ENCODE results near the gene VMP1.
"Not testable (repeated sequence)": the region's sequence is repeated elsewhere in the genome, so short reads cannot be mapped to it uniquely, and the experiment has no call there.

The VMP1 gene

GRCh38 chr17:59804901-59805465 is 97.5 kb downstream of the VMP1 start:
- DNase-seq (ENCODE audit: low read depth in 4 of 4, low spot score in 1 of 4): no peak

GRCh38 chr17:59806322-59806721 is 98.9 kb downstream of the VMP1 start:
- not testable (repeated sequence) for DNase-seq (ENCODE audit: low read depth in 4 of 4, low spot score in 1 of 4)

DNA sequence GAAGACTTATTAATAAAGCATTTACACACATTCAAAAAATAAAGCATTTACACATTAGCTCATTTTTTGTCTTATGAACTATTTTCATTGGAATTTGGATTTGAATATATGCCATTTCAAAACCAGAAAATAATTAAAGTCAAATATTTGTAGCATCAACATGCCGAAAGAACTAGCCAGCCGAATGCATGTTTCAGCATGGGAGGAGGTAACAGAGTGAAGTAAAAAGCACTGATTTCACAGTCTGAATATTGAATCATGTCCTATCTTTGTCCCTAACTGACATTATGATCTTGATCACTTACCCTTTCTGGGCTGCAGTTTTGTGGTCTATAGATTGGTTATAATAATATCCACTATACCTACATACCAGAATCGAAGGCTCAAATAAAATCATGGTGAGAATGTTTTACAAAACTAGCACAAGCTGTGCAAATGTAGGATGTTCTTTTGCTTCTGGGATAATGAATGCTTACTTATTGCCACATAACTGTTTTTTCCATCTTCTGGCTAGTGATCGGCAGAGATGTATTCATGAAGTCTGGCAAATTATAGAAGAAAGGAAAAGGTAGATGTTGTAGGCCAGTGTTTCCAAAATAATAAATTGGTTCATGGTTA is 100.5 kb downstream of the VMP1 start:
- DNase-seq (ENCODE audit: low read depth in 4 of 4, low spot score in 1 of 4): no peak

GRCh38 chr17:59810894-59811153 is 103.4 kb downstream of the VMP1 start:
- no peak for DNase-seq (ENCODE audit: low read depth in 4 of 4, low spot score in 1 of 4)

- no peak for DNase-seq (ENCODE audit: low read depth in 4 of 4, low spot score in 1 of 4)
These were observed 103.8 kb downstream of the VMP1 start for GRCh38 chr17:59811209-59811608.

GRCh38 chr17:59812139-59812538 is 104.7 kb downstream of the VMP1 start:
- DNase-seq (ENCODE audit: low read depth in 4 of 4, low spot score in 1 of 4): no peak

- DNase-seq (ENCODE audit: low read depth in 4 of 4, low spot score in 1 of 4): no peak
These were observed 106.8 kb downstream of the VMP1 start for GRCh38 chr17:59814276-59814675.

- no peak for DNase-seq (ENCODE audit: low read depth in 4 of 4, low spot score in 1 of 4)
These were observed 107.2 kb downstream of the VMP1 start for GRCh38 chr17:59814685-59815084.

DNA sequence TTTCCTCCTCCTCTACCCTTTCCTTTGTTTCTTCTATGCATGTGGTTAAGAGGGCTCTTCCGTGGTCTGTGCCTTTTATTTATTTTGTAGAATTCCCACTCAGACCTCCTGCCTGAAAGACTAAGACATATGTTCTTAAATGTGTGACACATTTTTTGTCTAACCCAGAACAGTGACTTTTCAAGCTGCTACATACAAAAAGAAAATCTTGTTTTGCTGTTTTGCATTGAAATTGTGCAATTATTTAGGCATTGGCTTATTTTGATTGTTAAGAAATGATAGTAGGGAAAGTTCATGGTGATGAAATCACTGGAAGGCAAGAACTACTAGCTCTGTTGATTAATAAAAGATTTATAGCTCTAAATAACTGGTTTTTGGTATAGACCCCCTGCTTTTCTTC is 108.5 kb downstream of the VMP1 start:
- DNase-seq (ENCODE audit: low read depth in 4 of 4, low spot score in 1 of 4): no peak

DNA sequence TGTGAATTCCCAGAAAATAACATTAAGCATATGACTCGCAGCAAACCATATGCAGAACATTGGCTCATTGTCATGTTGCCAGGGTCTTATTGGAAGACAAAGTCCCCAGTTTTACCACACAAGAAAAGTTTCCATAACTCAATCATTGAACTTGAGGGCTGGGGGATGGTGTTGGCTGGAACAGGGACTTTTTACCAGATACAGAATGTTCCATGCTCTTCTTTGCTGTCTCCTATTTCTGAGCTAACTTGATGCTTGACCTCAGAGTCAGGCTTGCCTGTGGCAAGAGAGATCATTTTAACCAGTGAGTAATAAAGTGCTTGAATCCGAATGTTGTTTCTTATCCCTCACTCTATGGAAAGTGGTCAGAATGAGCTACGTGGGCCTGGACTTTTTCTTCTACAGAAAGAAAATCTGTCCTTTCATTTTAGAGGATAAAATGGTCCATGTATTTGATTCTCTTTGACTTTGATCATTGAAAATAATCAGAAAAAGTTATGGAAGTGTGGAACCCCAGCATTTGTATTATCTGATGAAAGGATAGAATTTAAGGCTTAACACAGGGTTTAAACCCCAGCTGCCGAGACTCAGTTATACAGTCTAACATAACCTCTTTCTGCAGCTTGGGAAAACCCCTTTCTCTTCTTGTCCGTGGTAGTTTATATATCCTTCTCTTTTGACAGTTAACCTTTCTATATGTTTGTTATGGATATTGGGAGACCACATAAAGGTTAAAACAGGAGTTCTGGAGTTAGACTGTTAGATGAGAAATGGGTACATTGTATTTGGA is 118.3 kb downstream of the VMP1 start:
- no peak for DNase-seq (ENCODE audit: low read depth in 4 of 4, low spot score in 1 of 4)

- no peak for DNase-seq (ENCODE audit: low read depth in 4 of 4, low spot score in 1 of 4)
These were observed 119.4 kb downstream of the VMP1 start for GRCh38 chr17:59826706-59827453.

DNA sequence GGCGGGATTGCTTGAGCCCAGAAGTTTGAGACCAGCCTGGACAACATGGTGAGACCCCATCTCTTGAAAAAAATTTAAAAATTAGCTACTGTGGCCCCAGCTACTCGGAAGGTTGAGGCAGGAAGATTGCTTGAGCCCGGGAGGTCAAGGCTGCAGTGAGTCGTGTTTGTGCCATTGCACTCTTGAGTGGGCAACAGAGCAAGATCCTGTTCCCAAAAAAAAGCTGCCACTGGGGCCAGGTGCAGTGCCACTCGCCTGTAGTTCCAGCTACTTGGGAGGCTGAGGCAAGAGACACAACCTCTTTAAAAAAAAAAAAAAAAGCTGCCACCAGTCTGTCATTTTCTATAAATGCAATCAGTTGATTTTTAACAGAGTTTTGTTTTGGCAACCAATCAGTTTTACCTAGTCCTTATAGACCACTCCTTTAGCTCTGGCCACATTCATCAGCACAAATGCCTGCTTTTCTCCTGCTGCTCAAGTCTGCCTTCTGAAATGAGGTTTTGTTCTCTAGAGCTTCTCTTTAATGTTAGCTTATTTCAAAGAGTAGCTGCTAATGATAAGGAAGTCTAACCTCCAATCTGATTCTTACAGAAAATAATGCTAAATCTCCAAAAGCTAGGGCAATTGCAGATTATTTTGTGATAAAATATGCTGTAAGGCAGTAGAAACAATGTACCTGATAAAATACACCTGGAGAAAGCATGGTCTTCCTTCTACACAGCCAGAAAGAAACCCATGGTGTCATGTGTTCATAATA is 120.4 kb downstream of the VMP1 start:
- DNase-seq (ENCODE audit: low read depth in 4 of 4, low spot score in 1 of 4): no peak

GRCh38 chr17:59828478-59828760 is 121.0 kb downstream of the VMP1 start:
- no peak for DNase-seq (ENCODE audit: low read depth in 4 of 4, low spot score in 1 of 4)

- DNase-seq (ENCODE audit: low read depth in 4 of 4, low spot score in 1 of 4): not testable (repeated sequence)
These were observed 121.4 kb downstream of the VMP1 start for GRCh38 chr17:59828819-59829216.

- DNase-seq (ENCODE audit: low read depth in 4 of 4, low spot score in 1 of 4): no peak
These were observed 122.0 kb downstream of the VMP1 start for GRCh38 chr17:59829217-59830006.

DNA sequence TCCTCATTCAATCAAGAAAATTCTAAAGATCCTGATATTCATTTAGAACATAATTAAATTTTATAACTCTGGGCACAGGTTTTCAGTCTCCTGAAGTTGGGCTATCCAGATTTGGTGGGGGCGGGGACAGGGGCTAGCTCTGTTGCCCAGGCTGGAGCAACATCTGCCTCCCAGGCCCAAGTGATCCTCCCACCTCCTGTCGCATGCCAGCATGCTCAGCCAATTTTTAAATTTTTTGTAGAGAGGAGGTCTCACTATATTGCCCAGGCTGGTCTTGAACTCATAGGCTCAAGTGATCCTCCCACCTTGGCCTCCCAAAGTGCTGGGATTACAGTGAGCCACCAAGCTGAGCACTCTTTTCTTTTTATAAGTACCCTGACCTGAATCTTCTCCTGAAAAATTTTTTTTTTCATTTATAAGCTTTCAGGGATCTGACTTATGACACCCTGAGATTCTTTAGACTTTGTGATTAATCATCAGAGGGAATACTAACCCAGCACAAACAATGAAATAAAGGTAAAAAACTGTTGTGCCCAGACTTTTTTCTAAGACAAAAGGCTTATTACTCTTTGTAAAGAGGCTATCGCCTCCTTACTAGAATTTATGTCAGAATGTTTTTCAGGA is 122.7 kb downstream of the VMP1 start:
- DNase-seq (ENCODE audit: low read depth in 4 of 4, low spot score in 1 of 4): no peak

DNA sequence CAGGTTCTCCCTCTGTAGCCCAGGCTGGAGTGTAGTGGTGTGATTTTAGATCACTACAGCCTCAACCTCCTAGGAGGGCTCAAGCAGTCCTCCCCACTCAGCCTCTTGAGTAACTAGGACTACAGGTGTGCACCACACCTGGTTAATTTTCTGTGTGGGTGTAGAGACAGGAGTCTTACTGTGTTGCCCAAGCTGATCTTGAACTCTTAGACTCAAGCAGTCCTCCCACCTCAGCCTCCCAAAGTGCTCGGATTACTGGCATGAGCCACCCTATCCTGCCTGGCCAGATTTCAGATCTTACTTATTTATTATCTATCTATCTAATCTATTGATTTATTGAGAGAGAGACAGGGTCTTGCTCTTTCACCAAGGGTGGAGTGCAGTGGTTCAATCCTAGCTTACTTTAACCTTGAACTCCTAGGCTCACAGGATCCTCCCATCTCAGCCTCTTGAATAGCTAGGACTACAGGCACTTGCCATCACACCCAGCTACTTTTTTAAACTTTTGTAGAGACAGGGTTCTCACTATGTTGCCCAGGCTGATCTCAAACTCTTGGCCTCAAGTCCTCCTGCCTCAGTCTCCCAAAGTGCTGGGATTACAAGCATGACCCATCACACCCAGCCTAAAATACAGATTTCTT is 123.5 kb downstream of the VMP1 start:
- no peak for DNase-seq (ENCODE audit: low read depth in 4 of 4, low spot score in 1 of 4)

DNA sequence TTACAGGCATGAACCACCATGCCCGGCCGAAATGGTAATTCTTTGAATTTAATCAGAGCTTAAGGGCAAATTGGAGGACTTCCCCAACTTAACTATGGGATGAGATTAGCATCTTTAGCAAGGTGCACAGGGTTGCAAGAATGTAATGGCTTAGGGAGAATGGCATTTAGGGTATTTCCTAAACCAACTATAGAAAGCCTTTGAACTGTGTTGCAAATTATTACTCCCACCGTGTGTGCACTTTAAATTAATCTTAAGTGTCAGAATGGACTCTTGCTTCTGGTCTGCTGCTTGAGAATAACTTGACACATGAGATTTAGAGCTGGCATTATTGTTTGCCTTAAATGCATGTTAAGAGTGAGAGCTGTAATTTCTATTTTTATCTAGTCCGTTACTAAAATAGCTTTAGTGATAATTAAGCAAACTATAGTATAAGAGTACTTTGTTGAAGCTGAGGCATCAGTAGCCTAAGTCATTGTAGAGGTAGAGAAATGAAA is 125.5 kb downstream of the VMP1 start:
- DNase-seq (ENCODE audit: low read depth in 4 of 4, low spot score in 1 of 4): no peak

DNA sequence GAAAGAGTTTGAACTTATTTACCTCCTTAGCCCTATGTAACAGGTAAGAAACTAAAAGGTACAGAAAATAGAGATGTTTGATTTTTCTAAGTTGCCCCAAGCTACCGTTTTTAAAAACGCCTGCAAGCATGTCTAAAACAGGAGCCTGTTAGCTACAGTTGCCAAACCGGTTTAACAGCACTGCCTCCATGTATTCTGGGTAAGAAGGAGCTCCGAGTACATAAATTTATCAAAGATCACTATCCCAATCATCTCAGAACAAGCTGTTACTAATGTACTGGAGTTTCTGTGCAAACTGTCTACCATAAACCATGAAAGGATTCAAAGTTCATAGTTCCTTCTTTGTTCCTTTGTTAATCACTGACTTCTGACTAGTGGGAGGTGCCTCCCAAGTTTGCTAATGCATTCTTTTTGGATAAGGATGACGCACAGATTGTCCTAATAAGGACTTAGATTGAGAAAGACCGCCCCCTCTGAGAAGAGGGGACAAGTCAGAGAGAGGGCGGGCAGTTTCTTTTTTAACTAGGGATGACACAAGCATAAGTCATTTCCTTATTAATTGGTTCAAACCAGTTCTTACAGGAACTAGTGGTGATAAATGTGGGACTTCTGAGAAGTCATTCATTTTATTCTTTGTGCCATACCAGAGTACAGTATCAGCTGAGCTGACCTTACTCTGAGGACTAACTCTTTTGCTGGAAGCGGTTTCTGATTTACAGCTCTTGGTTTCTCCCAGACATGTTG is 130.0 kb downstream of the VMP1 start:
- DNase-seq (ENCODE audit: low read depth in 4 of 4, low spot score in 1 of 4): no peak
